ENCODE measurements around the gene EPRS1. TPM values are rescaled to one million over a fixed set of nuclear protein-coding genes. Genes with fewer than 3 reads are reported as not detected.
A peak's percentile ranks its signal among the peaks of the same experiment; 100 is the strongest.

EPRS1 gene
- total and polyA plus RNA-seq, 2 of the 13 experiments (the other 11 are each of a cell fraction or from before 2014, with no cell fraction given), result 86.1 to 124 TPM

DNA sequence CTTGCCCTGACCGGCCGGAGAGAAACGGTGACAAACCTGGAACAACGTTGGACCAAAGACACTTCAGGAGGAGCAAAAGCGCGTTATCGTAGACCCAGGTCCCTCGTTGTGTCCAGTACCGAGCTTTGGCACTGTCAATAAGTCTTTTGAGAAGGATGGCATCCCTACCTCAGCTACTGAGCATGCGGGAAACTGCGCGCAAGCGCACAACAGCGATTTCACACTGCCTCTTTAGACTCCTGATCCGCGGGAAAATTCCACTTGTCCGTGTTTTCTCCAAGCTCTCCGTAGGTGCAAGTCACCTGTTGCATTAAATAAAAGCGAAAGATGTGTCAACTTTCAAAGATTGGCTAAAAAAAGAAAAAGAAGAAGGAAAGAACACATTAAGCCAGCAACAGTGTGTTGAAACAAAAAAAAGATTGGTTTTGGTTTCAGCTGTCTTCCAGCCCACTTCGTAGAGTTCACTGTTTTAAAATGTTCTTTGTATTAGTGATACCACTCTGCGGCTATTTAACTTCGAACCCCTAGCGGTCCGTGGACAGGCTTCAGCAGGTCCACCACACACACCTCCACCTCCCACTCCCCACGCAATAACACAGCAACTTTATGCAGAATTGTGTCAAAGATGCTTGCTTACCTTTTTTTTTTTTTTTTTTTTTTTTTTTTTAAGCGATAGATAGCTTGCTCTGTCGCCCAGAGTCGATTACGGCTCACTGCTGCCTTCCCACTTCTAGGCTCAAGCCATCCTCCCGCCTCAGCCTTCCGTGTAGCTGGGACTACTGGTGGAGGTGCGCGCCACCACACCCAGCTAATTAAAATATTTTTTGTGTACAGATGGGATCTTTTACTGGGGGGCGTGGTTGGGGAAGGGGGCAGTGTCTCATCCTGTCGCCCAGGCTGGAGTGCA lies 43.6 kb upstream of the EPRS1 start, which contains the start of gene BPNT1:
Gene BPNT1, minus strand, starts transcription at position 139 of the 907 bp plus-strand sequence. CDS start 9,942 bp downstream, outside the sequence.
- ATAC-seq (peak; percentile 78), DNase-seq (ENCODE audit: low spot score) (peak; percentile 94), FAIRE-seq (peak; percentile 98)
- no peaks in the 10 kb centered on the region; a peak in 1 of 5 replicates for H3K27me3 ChIP-seq (ENCODE audit: control insufficient read depth in 1 of 2, insufficient read depth in 2 of 2, low read length in 2 of 2)
- in situ Hi-C loops (cut with HindIII; ENCODE audit: extremely low pct_ligation_motif_present, low pct_unique_long_range_greater_than_20kb), result loop anchor here (5.0 kb wide), 1 partner anchor 43 kb away; the partner anchor contains the start of gene EPRS1
- WGBS (ENCODE audit: low lambda C conversion rate), result 2% methylated on average over 35 of the region's 35 CpGs
- H3K36me3 ChIP-seq (replicated peaks in 1 of 2; ENCODE audit: control insufficient read depth in 1 of 2, insufficient read depth in 2 of 2, low read length in 2 of 2), result no peaks in the 10 kb centered on the region
- peak within 1 kb of the TSS; percentile 68 for H3K9ac ChIP-seq (ENCODE audit: insufficient read depth, low read depth, low read length)
- ChIA-PET CTCF (ENCODE audit: low intra/inter-chr PET ratio, low total read pairs) (no interaction called here), POLR2A (interaction anchor here (0.8 to 1.3 kb wide), 5 partner anchors 16 to 658 kb away, joined by 3 to 4 read pairs (median 3); partner anchors contain the start of gene MTARC2)
- H4K20me1 ChIP-seq (ENCODE audit: insufficient read depth, low read length), result no peaks in the 10 kb centered on the region; the same call in 1 of the 2 replicates
- H3K79me2 ChIP-seq (ENCODE audit: insufficient read depth, low read length), result peaks cover 19% of the 10 kb centered on the region
- peak within 1 kb of the TSS; percentile 92 for H2AFZ ChIP-seq (ENCODE audit: low read length)
- H3K27ac ChIP-seq (ENCODE audit: extremely low read length, insufficient read depth, low read length), result peak within 1 kb of the TSS; percentile 58
- no peaks in the 10 kb centered on the region for H3K9me3 ChIP-seq (ENCODE audit: low read length)
- H3K4me1 ChIP-seq (ENCODE audit: insufficient read depth, low read length), result peaks cover 26% of the 10 kb centered on the region
- peak within 1 kb of the TSS; percentile 89 for H3K4me2 ChIP-seq (ENCODE audit: low read depth, low read length)
- no TSS peak for BruUV-seq (replicated peaks)
- peak within 1 kb of the TSS; percentile 80 to 98 (median 84) for H3K4me3 ChIP-seq (replicated peaks in 1 of 3; ENCODE audit: insufficient read depth in 1 of 3, low read depth in 2 of 3, low read length in 3 of 3)
- intact Hi-C loops (cut with micrococcal nuclease; ENCODE audit: unreplicated experiment), result no loop called here
- TF ChIP-seq, protein P1, sequence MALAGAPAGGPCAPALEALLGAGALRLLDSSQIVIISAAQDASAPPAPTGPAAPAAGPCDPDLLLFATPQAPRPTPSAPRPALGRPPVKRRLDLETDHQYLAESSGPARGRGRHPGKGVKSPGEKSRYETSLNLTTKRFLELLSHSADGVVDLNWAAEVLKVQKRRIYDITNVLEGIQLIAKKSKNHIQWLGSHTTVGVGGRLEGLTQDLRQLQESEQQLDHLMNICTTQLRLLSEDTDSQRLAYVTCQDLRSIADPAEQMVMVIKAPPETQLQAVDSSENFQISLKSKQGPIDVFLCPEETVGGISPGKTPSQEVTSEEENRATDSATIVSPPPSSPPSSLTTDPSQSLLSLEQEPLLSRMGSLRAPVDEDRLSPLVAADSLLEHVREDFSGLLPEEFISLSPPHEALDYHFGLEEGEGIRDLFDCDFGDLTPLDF (CRISPR knock-in tag; IDR thresholded peaks at IDR 0.05), result no peak
- TF ChIP-seq, protein P2, sequence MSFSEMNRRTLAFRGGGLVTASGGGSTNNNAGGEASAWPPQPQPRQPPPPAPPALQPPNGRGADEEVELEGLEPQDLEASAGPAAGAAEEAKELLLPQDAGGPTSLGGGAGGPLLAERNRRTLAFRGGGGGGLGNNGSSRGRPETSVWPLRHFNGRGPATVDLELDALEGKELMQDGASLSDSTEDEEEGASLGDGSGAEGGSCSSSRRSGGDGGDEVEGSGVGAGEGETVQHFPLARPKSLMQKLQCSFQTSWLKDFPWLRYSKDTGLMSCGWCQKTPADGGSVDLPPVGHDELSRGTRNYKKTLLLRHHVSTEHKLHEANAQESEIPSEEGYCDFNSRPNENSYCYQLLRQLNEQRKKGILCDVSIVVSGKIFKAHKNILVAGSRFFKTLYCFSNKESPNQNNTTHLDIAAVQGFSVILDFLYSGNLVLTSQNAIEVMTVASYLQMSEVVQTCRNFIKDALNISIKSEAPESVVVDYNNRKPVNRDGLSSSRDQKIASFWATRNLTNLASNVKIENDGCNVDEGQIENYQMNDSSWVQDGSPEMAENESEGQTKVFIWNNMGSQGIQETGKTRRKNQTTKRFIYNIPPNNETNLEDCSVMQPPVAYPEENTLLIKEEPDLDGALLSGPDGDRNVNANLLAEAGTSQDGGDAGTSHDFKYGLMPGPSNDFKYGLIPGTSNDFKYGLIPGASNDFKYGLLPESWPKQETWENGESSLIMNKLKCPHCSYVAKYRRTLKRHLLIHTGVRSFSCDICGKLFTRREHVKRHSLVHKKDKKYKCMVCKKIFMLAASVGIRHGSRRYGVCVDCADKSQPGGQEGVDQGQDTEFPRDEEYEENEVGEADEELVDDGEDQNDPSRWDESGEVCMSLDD (CRISPR knock-in tag; IDR thresholded peaks at IDR 0.05; ENCODE audit: borderline replicate concordance), result no peak
- TF ChIP-seq, protein P3, sequence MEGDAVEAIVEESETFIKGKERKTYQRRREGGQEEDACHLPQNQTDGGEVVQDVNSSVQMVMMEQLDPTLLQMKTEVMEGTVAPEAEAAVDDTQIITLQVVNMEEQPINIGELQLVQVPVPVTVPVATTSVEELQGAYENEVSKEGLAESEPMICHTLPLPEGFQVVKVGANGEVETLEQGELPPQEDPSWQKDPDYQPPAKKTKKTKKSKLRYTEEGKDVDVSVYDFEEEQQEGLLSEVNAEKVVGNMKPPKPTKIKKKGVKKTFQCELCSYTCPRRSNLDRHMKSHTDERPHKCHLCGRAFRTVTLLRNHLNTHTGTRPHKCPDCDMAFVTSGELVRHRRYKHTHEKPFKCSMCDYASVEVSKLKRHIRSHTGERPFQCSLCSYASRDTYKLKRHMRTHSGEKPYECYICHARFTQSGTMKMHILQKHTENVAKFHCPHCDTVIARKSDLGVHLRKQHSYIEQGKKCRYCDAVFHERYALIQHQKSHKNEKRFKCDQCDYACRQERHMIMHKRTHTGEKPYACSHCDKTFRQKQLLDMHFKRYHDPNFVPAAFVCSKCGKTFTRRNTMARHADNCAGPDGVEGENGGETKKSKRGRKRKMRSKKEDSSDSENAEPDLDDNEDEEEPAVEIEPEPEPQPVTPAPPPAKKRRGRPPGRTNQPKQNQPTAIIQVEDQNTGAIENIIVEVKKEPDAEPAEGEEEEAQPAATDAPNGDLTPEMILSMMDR (CRISPR knock-in tag; IDR thresholded peaks at IDR 0.05), result no peak
- TF ChIP-seq ZNF607 (CRISPR knock-in tag; IDR thresholded peaks at IDR 0.05; ENCODE audit: borderline replicate concordance) (peak; percentile 54; the same call in 1 of the 2 replicates), MYNN (CRISPR knock-in tag; IDR thresholded peaks at IDR 0.05; ENCODE audit: low read depth) (no peak), CBFB (CRISPR knock-in tag; IDR thresholded peaks at IDR 0.05) (no peak)
- TF ChIP-seq, protein P4, sequence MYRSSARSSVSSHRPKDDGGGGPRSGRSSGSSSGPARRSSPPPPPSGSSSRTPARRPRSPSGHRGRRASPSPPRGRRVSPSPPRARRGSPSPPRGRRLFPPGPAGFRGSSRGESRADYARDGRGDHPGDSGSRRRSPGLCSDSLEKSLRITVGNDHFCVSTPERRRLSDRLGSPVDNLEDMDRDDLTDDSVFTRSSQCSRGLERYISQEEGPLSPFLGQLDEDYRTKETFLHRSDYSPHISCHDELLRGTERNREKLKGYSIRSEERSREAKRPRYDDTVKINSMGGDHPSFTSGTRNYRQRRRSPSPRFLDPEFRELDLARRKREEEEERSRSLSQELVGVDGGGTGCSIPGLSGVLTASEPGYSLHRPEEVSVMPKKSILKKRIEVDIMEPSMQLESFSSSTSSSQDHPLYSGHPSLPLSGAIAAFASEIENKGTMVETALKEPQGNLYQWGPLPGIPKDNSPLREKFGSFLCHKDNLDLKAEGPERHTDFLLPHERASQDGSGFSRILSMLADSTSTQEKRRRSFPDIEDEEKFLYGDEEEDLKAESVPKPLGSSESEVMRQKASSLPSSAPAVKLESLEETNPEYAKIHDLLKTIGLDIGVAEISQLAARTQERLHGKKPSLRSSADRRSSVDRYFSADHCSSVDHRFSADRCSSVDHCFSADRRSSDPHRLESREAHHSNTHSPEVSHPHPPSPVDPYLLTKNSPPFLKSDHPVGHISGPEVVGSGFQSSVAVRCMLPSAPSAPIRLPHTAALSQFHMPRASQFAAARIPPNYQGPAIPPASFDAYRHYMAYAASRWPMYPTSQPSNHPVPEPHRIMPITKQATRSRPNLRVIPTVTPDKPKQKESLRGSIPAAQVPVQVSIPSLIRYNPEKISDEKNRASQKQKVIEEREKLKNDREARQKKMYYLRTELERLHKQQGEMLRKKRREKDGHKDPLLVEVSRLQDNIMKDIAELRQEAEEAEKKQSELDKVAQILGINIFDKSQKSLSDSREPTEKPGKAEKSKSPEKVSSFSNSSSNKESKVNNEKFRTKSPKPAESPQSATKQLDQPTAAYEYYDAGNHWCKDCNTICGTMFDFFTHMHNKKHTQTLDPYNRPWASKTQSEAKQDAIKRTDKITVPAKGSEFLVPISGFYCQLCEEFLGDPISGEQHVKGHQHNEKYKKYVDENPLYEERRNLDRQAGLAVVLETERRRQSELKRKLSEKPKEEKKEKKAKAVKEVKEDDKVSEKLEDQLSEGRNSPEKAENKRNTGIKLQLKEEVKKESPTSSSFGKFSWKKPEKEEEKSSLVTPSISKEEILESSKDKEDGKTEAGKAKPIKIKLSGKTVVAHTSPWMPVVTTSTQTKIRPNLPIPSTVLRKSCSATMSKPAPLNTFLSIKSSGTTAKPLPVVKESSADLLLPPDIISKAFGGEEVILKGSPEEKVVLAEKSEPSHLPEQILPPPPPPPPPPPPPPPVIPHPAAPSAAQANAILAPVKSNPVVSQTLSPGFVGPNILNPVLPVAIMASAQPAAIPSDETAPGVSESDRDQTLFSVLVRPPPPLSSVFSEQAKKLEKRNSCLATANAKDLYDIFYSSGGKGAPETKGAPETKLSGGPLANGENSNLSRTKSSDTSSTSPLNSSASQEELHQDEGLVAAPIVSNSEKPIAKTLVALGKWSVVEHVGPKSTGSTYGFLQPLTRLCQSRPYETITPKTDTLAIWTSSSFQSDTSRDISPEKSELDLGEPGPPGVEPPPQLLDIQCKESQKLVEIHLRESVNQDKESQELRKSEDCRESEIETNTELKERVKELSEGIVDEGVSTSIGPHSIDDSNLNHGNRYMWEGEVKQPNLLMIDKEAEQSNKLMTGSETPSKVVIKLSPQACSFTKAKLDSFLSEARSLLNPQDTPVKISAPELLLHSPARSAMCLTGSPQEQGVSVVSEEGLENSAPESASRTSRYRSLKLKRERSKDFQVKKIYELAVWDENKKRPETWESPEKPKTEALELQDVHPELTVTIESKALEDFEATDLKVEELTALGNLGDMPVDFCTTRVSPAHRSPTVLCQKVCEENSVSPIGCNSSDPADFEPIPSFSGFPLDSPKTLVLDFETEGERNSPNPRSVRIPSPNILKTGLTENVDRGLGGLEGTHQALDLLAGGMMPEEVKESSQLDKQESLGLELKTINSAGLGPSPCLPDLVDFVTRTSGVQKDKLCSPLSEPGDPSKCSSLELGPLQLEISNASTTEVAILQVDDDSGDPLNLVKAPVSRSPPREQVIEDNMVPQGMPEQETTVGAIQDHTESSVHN (CRISPR knock-in tag; IDR thresholded peaks at IDR 0.05), result no peak
